K562 (cell line): ENCODE results near the gene ATG7. TPM values are rescaled to one million over a fixed set of nuclear protein-coding genes. Genes with fewer than 3 reads are reported as not detected.

Source experiments
- ARID1B ChIP-seq: fragments of 450-650 bp; IDR thresholded peaks from 2 replicates; pipeline ENCODE4 v1.6.1; 2016; ENCODE audit warnings: antibody characterized with exemption, mild to moderate bottlenecking, inconsistent platforms
- ARNT ChIP-seq, 2 experiments: fragments of 450-650 bp; IDR thresholded peaks; 2 replicates each; pipeline ENCODE4 v1.6.1; 2016; ENCODE audit warnings: mild to moderate bottlenecking in 1 of 2
- ATF4 ChIP-seq: fragments of 450-650 bp; formaldehyde crosslinking; IDR thresholded peaks from 2 replicates; pipeline ENCODE4 v1.4.0; 2022; ENCODE audit warnings: mild to moderate bottlenecking, moderate library complexity
- CBFA2T3 ChIP-seq: fragments of 450-650 bp; IDR thresholded peaks from 2 replicates; pipeline ENCODE4 v1.6.1; 2017
- CC2D1A ChIP-seq: fragments of 450-650 bp; IDR thresholded peaks from 2 replicates; pipeline ENCODE4 v1.6.1; 2017; ENCODE audit warnings: mild to moderate bottlenecking
- CEBPG ChIP-seq, 3 experiments: fragments of 200-800 bp in 1 of 3; sonication (Bioruptor generic) in 1 of 3; sonication (generic) in 1 of 3; formaldehyde crosslinking in 1 of 3; IDR thresholded peaks in 2 of 3; conservative IDR thresholded peaks in 1 of 3; 2 replicates each; pipeline versions ENCODE4 v1.6.1 to v1.8.0; 2016 to 2022; ENCODE audit warnings: missing compliant biosample characterization in 2 of 3, missing genetic modification characterization in 2 of 3, mild to moderate bottlenecking in 1 of 3, missing genetic modification reagents in 1 of 3
- CREB3L1 ChIP-seq: fragments of 450-650 bp; IDR thresholded peaks from 2 replicates; pipeline ENCODE4 v1.6.1; 2014; ENCODE audit warnings: low read depth, mild to moderate bottlenecking, moderate library complexity, borderline replicate concordance
- CREM ChIP-seq: IDR thresholded peaks from 2 replicates; pipeline ENCODE4 v1.6.1; 2014; ENCODE audit warnings: antibody characterized with exemption, low read depth
- HDGF ChIP-seq: fragments of 450-650 bp; IDR thresholded peaks from 2 replicates; pipeline ENCODE4 v1.6.1; 2016
- IRF2 ChIP-seq: sonication (generic); formaldehyde crosslinking; IDR thresholded peaks from 2 replicates; pipeline ENCODE4 v1.8.1; 2022; ENCODE audit warnings: mild to moderate bottlenecking, missing genetic modification reagents
- JUND ChIP-seq, 2 experiments: IDR thresholded peaks; 2 replicates in 1 of 2; 3 replicates in 1 of 2; pipeline ENCODE4 v1.6.1; 2011; ENCODE audit warnings: borderline replicate concordance in 2 of 2, low read depth in 2 of 2, low read length in 2 of 2, improper control_type of control experiment in 1 of 2, missing biosample characterization in 1 of 2, missing genetic modification characterization in 1 of 2, missing genetic modification reagents in 1 of 2
- NCOA2 ChIP-seq, 2 experiments: fragments of 450-650 bp; IDR thresholded peaks; 2 replicates each; pipeline ENCODE4 v1.6.1; 2018; ENCODE audit warnings: mild to moderate bottlenecking in 2 of 2, moderate library complexity in 1 of 2; ENCODE audit not compliant: partially characterized antibody in 2 of 2
- NFRKB ChIP-seq: fragments of 450-650 bp; IDR thresholded peaks from 2 replicates; pipeline ENCODE4 v1.6.1; 2016; ENCODE audit warnings: low read depth
- NFXL1 ChIP-seq: fragments of 450-650 bp; formaldehyde crosslinking; IDR thresholded peaks from 2 replicates; pipeline ENCODE4 v1.4.0; 2021; ENCODE audit warnings: mild to moderate bottlenecking
- RBM15 ChIP-seq: fragments of 200-400 bp; formaldehyde crosslinking; IDR thresholded peaks from 2 replicates; pipeline ENCODE4 v1.6.1; 2018; ENCODE audit warnings: mild to moderate bottlenecking, low read length, moderate library complexity; ENCODE audit not compliant: insufficient read depth
- RHOXF2B ChIP-seq: fragments of 250-450 bp; sonication (Bioruptor Pico); conservative IDR thresholded peaks from 2 replicates; pipeline ENCODE4 v1.5.1; 2021
- TEAD4 ChIP-seq, 2 experiments: sonication (generic) in 1 of 2; formaldehyde crosslinking in 1 of 2; IDR thresholded peaks; 2 replicates each; pipeline versions ENCODE4 v1.6.1 to v1.8.0; 2012 to 2022; ENCODE audit warnings: borderline replicate concordance in 1 of 2, inconsistent platforms in 1 of 2, low read length in 1 of 2, mild to moderate bottlenecking in 1 of 2, missing genetic modification reagents in 1 of 2
- UBTF ChIP-seq, 2 experiments: IDR thresholded peaks; 2 replicates each; pipeline ENCODE4 v1.6.1; 2012; ENCODE audit warnings: improper control_type of control experiment in 2 of 2, low read depth in 2 of 2, low read length in 2 of 2, borderline replicate concordance in 1 of 2
- ZNF24 ChIP-seq: fragments of 450-650 bp; IDR thresholded peaks from 2 replicates; pipeline ENCODE4 v1.6.1; 2016
- ZNF766 ChIP-seq: fragments of 200-800 bp; sonication (Bioruptor generic); conservative IDR thresholded peaks from 2 replicates; pipeline ENCODE4 v1.6.1; 2016; ENCODE audit warnings: missing genetic modification characterization, missing compliant biosample characterization
- ZSCAN29 ChIP-seq: fragments of 450-650 bp; IDR thresholded peaks from 2 replicates; pipeline ENCODE4 v1.6.1; 2017
- polyA plus RNA-seq, 8 experiments: library from polyadenylated mRNA; depleted of rRNA in 4 of 8; stranded (reverse) in 5 of 8; unstranded in 3 of 8; fragments of >200 nt; fragmentation: Nextera tagmentation in 2 of 8; fragmentation: Illumina TruSeq in 1 of 8; extraction: Ambion mirVana in 2 of 8; extraction: Trizol in 1 of 8; gene quantifications; 2 replicates each; pipeline versions ENCODE4 v1.2.1 to v1.2.3, GENCODE V29; 2011 to 2014; ENCODE audit warnings: inconsistent platforms in 1 of 8, missing spikeins in 1 of 8
- total RNA-seq, 7 experiments: library from RNA; depleted of rRNA in 6 of 7; stranded (reverse); fragments of >200 nt in 6 of 7; fragmentation: Illumina TruSeq in 2 of 7; extraction: Trizol in 2 of 7; gene quantifications; 2 replicates each; pipeline versions ENCODE4 v1.2.1 to v1.2.3, GENCODE V29; 2011 to 2021; ENCODE audit warnings: low replicate concordance in 1 of 7

Gene ATG7
- total and polyA plus RNA-seq, 9 of the 15 experiments (the other 6 are each of a cell fraction or from before 2014, with no cell fraction given): 18.3 to 45.3 (median 33.6) TPM

DNA sequence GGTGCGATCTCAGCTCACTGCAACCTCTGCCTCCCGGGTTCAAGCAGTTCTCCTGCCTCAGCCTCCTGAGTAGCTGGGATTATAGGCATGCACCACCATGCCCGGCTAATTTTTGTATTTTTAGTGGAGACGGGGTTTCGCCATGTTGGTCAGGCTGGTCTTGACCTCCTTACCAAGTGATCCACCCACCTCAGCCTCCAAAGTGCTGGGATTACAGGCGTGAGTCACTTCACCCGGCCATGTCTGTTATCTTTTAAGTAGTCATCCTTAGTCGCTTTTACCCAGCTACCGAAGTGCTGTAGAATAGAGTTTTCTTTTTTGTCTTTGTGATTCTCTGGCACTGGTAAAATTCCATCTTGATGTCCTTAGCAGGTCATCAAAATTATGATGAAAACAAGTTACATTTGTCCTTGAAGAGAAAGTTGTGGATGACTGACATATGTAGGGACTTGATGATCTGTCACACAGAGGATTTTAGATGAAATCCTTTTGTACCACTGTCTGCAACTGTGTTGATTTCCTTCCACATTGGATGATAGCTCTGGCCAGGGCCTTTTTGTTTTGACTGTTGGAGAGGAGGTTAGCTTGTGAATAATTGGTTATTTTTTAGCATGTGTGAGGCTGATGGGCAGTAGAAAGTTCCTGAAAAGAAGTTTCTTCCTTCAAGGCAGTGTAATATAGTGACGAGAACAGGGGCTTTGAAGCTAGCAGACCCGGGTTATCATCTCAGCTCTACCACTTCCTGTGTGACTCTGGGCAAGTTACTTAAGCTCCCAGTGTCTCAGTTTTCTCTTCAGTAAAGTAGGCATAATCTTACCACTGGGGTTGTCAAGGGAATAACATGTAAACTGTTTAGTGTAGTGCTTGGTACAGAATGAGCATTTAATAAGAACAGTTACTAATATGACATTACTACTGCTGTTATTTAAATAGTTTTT, 18.8 kb downstream of the ATG7 start (continued):
- TF ChIP-seq UBTF (IDR thresholded peaks at IDR 0.05; ENCODE audit: borderline replicate concordance in 1 of 2, low read depth in 2 of 2, low read length in 2 of 2) (no peak), ARID1B (peak; percentile 84), JUND (IDR thresholded peaks at IDR 0.05; ENCODE audit: borderline replicate concordance, low read depth, low read length) (peak; percentile 91), JUND (tag; IDR thresholded peaks at IDR 0.05; ENCODE audit: borderline replicate concordance, low read depth, low read length) (peak; percentile 78; the same call in 2 of the 3 replicates), CREB3L1 (no peak), NFRKB (peak; percentile 60), CC2D1A (no peak), ARNT (IDR thresholded peaks at IDR 0.05) (peak in 1 of 2 experiments; percentile 53; a peak in 1 of 4 replicates), TEAD4 (IDR thresholded peaks at IDR 0.05; ENCODE audit: low read length) (0 out of 2 replicates have a peak, but pooled peaks have one; percentile 13), TEAD4 (CRISPR knock-in tag; IDR thresholded peaks at IDR 0.05; ENCODE audit: borderline replicate concordance) (no peak), CEBPG (CRISPR knock-in tag; IDR thresholded peaks at IDR 0.05) (no peak), CEBPG (tag; conservative IDR thresholded peaks at IDR 0.05 in 1 of 2, IDR thresholded peaks at IDR 0.05 in 1 of 2) (no peak), CREM (peak; percentile 28; the same call in 1 of the 2 replicates), HDGF (0 out of 2 replicates have a peak, but pooled peaks have one; percentile 67), IRF2 (CRISPR knock-in tag) (no peak), ZNF766 (CRISPR knock-in tag) (no peak), NFXL1 (no peak), ZSCAN29 (no peak), ZNF24 (no peak), CBFA2T3 (0 out of 2 replicates have a peak, but pooled peaks have one; percentile 35), NCOA2 (IDR thresholded peaks at IDR 0.05; ENCODE audit: partially characterized antibody in 2 of 2) (peak in 1 of 2 experiments; percentile 28), RHOXF2B (CRISPR knock-in tag) (no peak), ATF4 (CRISPR knock-in tag) (no peak), RBM15 (no peak)
